NCI-H82 treated with DMSO at 0.1 percent for 48 hours (cell line): ENCODE measurements around the gene SELP.
"Not testable (repeated sequence)": the region's sequence is repeated elsewhere in the genome, so short reads cannot be mapped to it uniquely, and the experiment has no call there.

Source experiments
- DNase-seq: peaks from one replicate; lab custom pipeline; 2025; ENCODE audit not compliant: unreplicated experiment; lab: John Stamatoyannopoulos, UW

Gene SELP

GRCh38 chr1:169630006-169630405 lies at the start of gene SELP:
Gene SELP (minus strand): TSS chr1:169630124. CDS start chr1:169630074, 50 bp downstream.
- DNase-seq: no peak

GRCh38 chr1:169679692-169680091 lies 49.8 kb upstream of the SELP start:
- DNase-seq: no peak

- DNase-seq: no peak
Measured at GRCh38 chr1:169676001-169676400, 46.1 kb upstream of the SELP start.

GRCh38 chr1:169670836-169671235 lies 40.9 kb upstream of the SELP start:
- DNase-seq: no peak

GRCh38 chr1:169670244-169670643 lies 40.3 kb upstream of the SELP start:
- not testable (repeated sequence) for DNase-seq

- DNase-seq: not testable (repeated sequence)
Measured at GRCh38 chr1:169667699-169668596, 38.0 kb upstream of the SELP start.

GRCh38 chr1:169667227-169667639 lies 37.3 kb upstream of the SELP start:
- not testable (repeated sequence) for DNase-seq

- not testable (repeated sequence) for DNase-seq
Measured at GRCh38 chr1:169662680-169663079, 32.8 kb upstream of the SELP start.

- DNase-seq: not testable (repeated sequence)
Measured at GRCh38 chr1:169661066-169661465, 31.1 kb upstream of the SELP start.

GRCh38 chr1:169658777-169659176 lies 28.9 kb upstream of the SELP start:
- not testable (repeated sequence) for DNase-seq

GRCh38 chr1:169653873-169654272 lies 23.9 kb upstream of the SELP start:
- DNase-seq: no peak

- DNase-seq: no peak
Measured at GRCh38 chr1:169651035-169651434, 21.1 kb upstream of the SELP start.

- no peak for DNase-seq
Measured at GRCh38 chr1:169650551-169650950, 20.6 kb upstream of the SELP start.

- no peak for DNase-seq
Measured at GRCh38 chr1:169648709-169649108, 18.8 kb upstream of the SELP start.

GRCh38 chr1:169648187-169648586 lies 18.3 kb upstream of the SELP start:
- DNase-seq: no peak

GRCh38 chr1:169647512-169647911 lies 17.6 kb upstream of the SELP start:
- DNase-seq: no peak

- no peak for DNase-seq
Measured at GRCh38 chr1:169644297-169644696, 14.4 kb upstream of the SELP start.

GRCh38 chr1:169634877-169635276 lies 5.0 kb upstream of the SELP start:
- no peak for DNase-seq

GRCh38 chr1:169634145-169634544 lies 4.2 kb upstream of the SELP start:
- no peak for DNase-seq

GRCh38 chr1:169631249-169631648 lies 1.3 kb upstream of the SELP start:
- DNase-seq: no peak

GRCh38 chr1:169624912-169625311 lies 5.0 kb downstream of the SELP start:
- no peak for DNase-seq

- DNase-seq: no peak
Measured at GRCh38 chr1:169624122-169624521, 5.8 kb downstream of the SELP start.
